Measurements from ENCODE around the gene GCK. TPM values are rescaled to one million over a fixed set of nuclear protein-coding genes. Genes with fewer than 3 reads are reported as not detected.

Gene GCK
- total and polyA plus RNA-seq, 2 donors = 0.24 to 0.30 TPM

DNA sequence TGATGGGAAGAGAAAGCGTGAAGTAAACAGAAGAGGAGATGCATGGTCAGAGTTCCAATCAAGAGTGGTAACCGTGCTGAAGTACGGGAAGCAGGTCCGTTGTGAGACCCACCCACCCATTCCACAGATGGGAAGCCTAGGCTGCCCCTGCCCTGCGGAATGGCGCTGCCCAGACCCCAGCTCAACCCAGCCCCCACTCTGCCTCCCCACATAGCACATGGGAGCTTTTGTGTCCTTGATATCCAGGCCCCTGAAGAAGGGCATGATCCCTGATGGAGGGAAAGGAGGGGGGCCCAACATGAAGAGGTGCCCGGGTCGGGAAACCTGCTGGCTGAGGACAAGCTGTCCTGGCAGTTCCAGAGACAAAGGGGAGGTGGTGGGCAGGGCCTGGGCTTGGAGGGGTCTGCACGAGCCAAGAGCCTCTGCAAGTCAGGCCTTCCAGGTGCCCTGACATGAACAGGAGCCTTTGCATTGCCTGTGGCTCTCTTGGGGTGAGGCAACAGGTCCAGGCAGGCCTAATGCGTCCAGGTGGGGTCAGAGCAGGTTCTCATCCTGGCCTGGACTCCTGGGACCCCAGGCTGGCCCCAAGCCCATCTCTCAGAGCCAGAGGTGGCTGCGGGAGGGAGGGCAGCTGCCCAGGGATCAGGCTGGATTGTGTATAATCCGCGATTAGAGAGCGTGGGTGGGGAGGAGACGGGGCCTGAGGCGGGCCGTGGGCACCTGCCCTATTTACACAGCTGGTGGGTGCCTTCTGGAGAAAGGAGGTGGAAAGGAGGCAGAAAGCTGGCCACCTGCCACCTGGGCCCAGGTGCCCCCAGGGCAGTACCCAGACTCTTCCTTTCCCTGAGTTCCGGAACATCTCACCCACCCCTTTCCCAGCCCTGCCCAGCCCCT, 35.1 kb upstream of the GCK start:
- Histone ChIP-seq H3K4me1 (ENCODE audit: control insufficient read depth in 2 of 2, insufficient read depth in 2 of 2, low read length in 2 of 2) (peaks cover 0 to 5% of the 10 kb centered on the region in 2 donors), H3K27me3 (ENCODE audit: control insufficient read depth in 2 of 2, insufficient read depth in 1 of 2, low read length in 1 of 2) (peaks cover 0 to 17% of the 10 kb centered on the region in 2 donors), H3K9me3 (ENCODE audit: control insufficient read depth in 2 of 2, insufficient read depth in 1 of 2, low read length in 1 of 2) (no peaks in the 10 kb centered on the region), H3K4me3 (ENCODE audit: low read length in 2 of 2) (no peak overlapping the region), H3K36me3 (ENCODE audit: control insufficient read depth in 2 of 2, insufficient read depth in 2 of 2, low read length in 1 of 2) (no peaks in the 10 kb centered on the region), H3K27ac (ENCODE audit: low read depth in 1 of 2, low read length in 1 of 2) (no peak overlapping the region)
- 91% methylated on average over 18 of the region's 18 CpGs for WGBS
- DNase-seq (ENCODE audit: low read depth in 6 of 9, low spot score in 9 of 9) = no peak

- Histone ChIP-seq H3K27me3 (ENCODE audit: control insufficient read depth in 2 of 2, insufficient read depth in 1 of 2, low read length in 1 of 2) (peaks cover 0 to 17% of the 10 kb centered on the region in 2 donors), H3K9me3 (ENCODE audit: control insufficient read depth in 2 of 2, insufficient read depth in 1 of 2, low read length in 1 of 2) (no peaks in the 10 kb centered on the region), H3K36me3 (ENCODE audit: control insufficient read depth in 2 of 2, insufficient read depth in 2 of 2, low read length in 1 of 2) (no peaks in the 10 kb centered on the region), H3K27ac (ENCODE audit: low read depth in 1 of 2, low read length in 1 of 2) (no peak overlapping the region), H3K4me1 (ENCODE audit: control insufficient read depth in 2 of 2, insufficient read depth in 2 of 2, low read length in 2 of 2) (peaks cover 0 to 9% of the 10 kb centered on the region in 2 donors), H3K4me3 (ENCODE audit: low read length in 2 of 2) (no peak overlapping the region)
- DNase-seq (ENCODE audit: low read depth in 6 of 9, low spot score in 9 of 9) = no peak
- WGBS = 84% methylated on average over 5 of the region's 5 CpGs
Measured at GRCh38 chr7:44223362-44224079, 34.3 kb upstream of the GCK start.

DNA sequence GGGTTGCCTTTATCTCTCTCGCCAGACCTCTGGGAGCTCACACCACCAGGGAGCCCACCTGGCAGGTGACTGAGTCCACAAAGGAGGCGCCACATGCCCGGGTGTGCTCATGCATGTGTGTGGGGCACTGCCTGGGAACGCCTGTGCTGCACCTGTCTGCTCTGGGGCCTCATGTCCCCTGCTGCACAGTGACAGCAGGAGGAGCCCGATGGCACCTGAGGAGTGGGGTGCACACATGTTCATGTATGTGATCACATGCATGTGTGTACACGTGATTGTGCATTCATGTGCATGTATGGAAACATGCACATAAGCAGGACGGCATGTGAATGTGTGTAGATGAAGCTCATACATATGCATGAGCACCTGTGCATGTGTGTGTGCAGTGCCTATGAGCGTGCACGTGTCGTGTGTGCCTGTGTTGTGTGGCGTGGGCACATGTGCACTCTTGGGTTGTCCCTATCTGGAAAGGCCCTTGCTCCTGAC, 33.6 kb upstream of the GCK start:
- WGBS = 95% methylated on average over 11 of the region's 11 CpGs
- no peak for DNase-seq (ENCODE audit: low read depth in 6 of 9, low spot score in 9 of 9)

DNA sequence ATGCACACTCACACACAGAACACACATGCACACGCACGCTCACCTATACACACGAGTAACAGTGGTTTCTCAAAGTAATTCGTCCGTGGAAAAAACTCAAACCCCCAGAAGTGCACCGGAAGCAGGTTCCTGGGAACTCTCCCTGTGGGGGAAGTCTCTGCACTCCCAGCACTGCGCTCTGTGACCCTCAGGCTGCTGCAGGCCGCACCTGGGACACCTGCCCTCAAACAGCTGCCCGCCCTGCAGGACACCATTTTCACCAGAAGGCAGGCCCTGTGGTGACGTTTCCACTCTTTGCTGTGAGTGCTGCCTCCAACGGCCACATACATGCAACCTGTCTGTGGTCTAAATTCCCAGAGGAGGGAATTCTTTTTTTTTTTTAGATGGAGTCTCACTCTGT, 32.8 kb upstream of the GCK start:
- Histone ChIP-seq H3K27ac (ENCODE audit: low read depth in 1 of 2, low read length in 1 of 2) (no peak overlapping the region), H3K4me3 (ENCODE audit: low read length in 2 of 2) (no peak overlapping the region), H3K9me3 (ENCODE audit: control insufficient read depth in 2 of 2, insufficient read depth in 1 of 2, low read length in 1 of 2) (no peaks in the 10 kb centered on the region), H3K4me1 (ENCODE audit: control insufficient read depth in 2 of 2, insufficient read depth in 2 of 2, low read length in 2 of 2) (peaks cover 0 to 15% of the 10 kb centered on the region in 2 donors), H3K27me3 (ENCODE audit: control insufficient read depth in 2 of 2, insufficient read depth in 1 of 2, low read length in 1 of 2) (peaks cover 0 to 17% of the 10 kb centered on the region in 2 donors), H3K36me3 (ENCODE audit: control insufficient read depth in 2 of 2, insufficient read depth in 2 of 2, low read length in 1 of 2) (no peaks in the 10 kb centered on the region)
- no peak for DNase-seq (ENCODE audit: low read depth in 6 of 9, low spot score in 9 of 9)
- 91% methylated on average over 11 of the region's 11 CpGs for WGBS

More for the DNA sequence above, 33.6 kb upstream of the GCK start:
- Histone ChIP-seq H3K4me1 (ENCODE audit: control insufficient read depth in 2 of 2, insufficient read depth in 2 of 2, low read length in 2 of 2) (peaks cover 0 to 14% of the 10 kb centered on the region in 2 donors), H3K27me3 (ENCODE audit: control insufficient read depth in 2 of 2, insufficient read depth in 1 of 2, low read length in 1 of 2) (peaks cover 0 to 17% of the 10 kb centered on the region in 2 donors), H3K4me3 (ENCODE audit: low read length in 2 of 2) (no peak overlapping the region), H3K9me3 (ENCODE audit: control insufficient read depth in 2 of 2, insufficient read depth in 1 of 2, low read length in 1 of 2) (no peaks in the 10 kb centered on the region), H3K27ac (ENCODE audit: low read depth in 1 of 2, low read length in 1 of 2) (no peak overlapping the region), H3K36me3 (ENCODE audit: control insufficient read depth in 2 of 2, insufficient read depth in 2 of 2, low read length in 1 of 2) (no peaks in the 10 kb centered on the region)

DNA sequence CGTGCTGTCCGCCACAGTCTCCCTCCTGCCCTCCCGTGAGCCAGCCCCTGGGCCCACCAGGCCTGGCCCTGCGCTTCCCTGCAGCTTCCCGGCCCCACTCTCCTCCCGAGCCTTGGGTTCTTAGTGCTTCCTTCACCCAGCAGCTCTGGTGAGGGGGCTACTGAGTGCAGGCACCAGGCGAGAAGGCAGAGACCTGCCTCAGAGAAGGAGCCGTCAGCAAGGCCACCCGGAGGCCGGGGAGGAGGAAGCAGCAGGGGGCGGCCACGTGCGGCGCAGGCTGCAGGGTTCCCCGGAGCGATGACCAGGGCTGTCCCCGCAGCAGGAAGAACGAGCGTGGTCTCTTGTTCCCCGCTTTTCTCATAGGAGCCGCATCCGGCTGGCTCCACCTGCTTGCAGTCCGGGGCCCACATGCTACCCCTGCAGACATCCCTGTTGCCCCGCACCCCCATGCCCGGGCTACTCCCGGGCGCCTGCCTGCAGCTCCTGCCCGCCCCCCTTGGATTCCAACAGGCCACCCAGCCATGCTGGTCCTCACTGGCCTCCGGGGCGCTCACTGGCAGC, 32.1 kb upstream of the GCK start:
- Histone ChIP-seq H3K27ac (ENCODE audit: low read depth in 1 of 2, low read length in 1 of 2) (no peak overlapping the region), H3K4me1 (ENCODE audit: control insufficient read depth in 2 of 2, insufficient read depth in 2 of 2, low read length in 2 of 2) (peaks cover 0 to 21% of the 10 kb centered on the region in 2 donors), H3K36me3 (ENCODE audit: control insufficient read depth in 2 of 2, insufficient read depth in 2 of 2, low read length in 1 of 2) (no peaks in the 10 kb centered on the region), H3K4me3 (ENCODE audit: low read length in 2 of 2) (no peak overlapping the region), H3K9me3 (ENCODE audit: control insufficient read depth in 2 of 2, insufficient read depth in 1 of 2, low read length in 1 of 2) (no peaks in the 10 kb centered on the region), H3K27me3 (ENCODE audit: control insufficient read depth in 2 of 2, insufficient read depth in 1 of 2, low read length in 1 of 2) (peaks cover 0 to 15% of the 10 kb centered on the region in 2 donors)
- 93% methylated on average over 30 of the region's 30 CpGs for WGBS
- DNase-seq (ENCODE audit: low read depth in 6 of 9, low spot score in 9 of 9) = no peak

DNA sequence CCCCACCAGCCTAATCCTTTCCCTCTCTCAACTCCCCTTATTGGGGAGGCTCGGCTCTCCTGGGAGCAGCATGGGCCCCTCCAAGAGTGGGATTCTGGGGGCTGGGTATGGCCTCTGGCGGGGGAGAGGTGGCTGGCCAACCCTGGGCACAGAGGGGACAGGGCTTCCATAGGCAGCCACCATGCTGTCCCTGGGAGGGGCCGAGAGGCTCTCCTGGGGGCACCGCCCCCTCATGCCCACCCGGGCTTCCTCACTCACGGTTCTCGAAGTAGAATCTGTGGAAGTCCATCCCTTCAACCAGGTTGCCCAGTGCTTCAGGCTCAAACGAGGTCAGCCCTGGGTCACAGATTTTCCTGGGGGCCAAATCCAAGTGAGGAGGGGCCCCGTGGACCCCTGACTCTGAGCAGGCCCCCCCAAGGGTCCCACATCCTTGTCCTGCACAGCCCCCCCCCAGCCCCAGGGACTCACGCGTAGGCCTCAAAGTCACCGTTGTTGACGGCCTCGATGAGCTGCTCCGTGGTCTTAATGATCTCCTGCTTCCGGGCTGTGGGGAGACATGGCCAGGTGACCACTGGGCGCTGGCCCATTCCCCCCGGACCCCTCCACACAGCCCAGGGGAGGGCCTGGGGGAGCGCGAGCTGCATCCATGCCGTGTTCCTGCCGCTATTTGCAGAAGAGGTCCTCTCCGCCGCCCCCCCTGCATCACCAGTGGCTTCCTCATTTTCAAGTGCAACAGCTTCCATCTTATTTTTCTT, 31.3 kb upstream of the GCK start:
- 89% methylated on average over 24 of the region's 24 CpGs for WGBS
- DNase-seq (ENCODE audit: low read depth in 6 of 9, low spot score in 9 of 9) = no peak

DNA sequence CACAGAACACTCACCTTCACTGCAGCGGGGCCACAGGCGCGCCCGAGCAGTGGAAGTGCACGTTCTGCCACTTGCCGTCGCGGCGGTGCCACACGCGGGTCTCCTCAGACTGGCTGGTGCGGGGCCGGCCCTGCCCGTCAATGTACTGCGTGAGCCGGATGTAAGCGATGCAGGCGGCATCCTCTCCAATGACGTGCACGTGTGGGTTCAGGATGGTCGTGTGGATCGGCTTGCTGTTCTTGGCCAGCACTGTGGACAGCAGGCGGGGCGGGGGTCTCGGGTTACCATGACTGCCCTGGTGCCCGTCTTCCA, 30.8 kb upstream of the GCK start:
- no peak overlapping the region for H3K27ac ChIP-seq (ENCODE audit: low read depth in 1 of 2, low read length in 1 of 2)
- no peak for DNase-seq (ENCODE audit: low read depth in 6 of 9, low spot score in 9 of 9)
- no peak overlapping the region for H3K4me3 ChIP-seq (ENCODE audit: low read length in 2 of 2)
- H3K36me3 ChIP-seq (ENCODE audit: control insufficient read depth in 2 of 2, insufficient read depth in 2 of 2, low read length in 1 of 2) = no peaks in the 10 kb centered on the region
- H3K4me1 ChIP-seq (ENCODE audit: control insufficient read depth in 2 of 2, insufficient read depth in 2 of 2, low read length in 2 of 2) = peaks cover 0 to 31% of the 10 kb centered on the region in 2 donors
- peaks cover 0 to 3% of the 10 kb centered on the region in 2 donors for H3K27me3 ChIP-seq (ENCODE audit: control insufficient read depth in 2 of 2, insufficient read depth in 1 of 2, low read length in 1 of 2)
- WGBS = 94% methylated on average over 26 of the region's 26 CpGs
- H3K9me3 ChIP-seq (ENCODE audit: control insufficient read depth in 2 of 2, insufficient read depth in 1 of 2, low read length in 1 of 2) = no peaks in the 10 kb centered on the region

More for the DNA sequence above, 31.3 kb upstream of the GCK start:
- no peak overlapping the region for H3K4me3 ChIP-seq (ENCODE audit: low read length in 2 of 2)
- H3K27me3 ChIP-seq (ENCODE audit: control insufficient read depth in 2 of 2, insufficient read depth in 1 of 2, low read length in 1 of 2) = peaks cover 0 to 7% of the 10 kb centered on the region in 2 donors
- peaks cover 0 to 29% of the 10 kb centered on the region in 2 donors for H3K4me1 ChIP-seq (ENCODE audit: control insufficient read depth in 2 of 2, insufficient read depth in 2 of 2, low read length in 2 of 2)
- H3K9me3 ChIP-seq (ENCODE audit: control insufficient read depth in 2 of 2, insufficient read depth in 1 of 2, low read length in 1 of 2) = no peaks in the 10 kb centered on the region
- no peak overlapping the region for H3K27ac ChIP-seq (ENCODE audit: low read depth in 1 of 2, low read length in 1 of 2)
- H3K36me3 ChIP-seq (ENCODE audit: control insufficient read depth in 2 of 2, insufficient read depth in 2 of 2, low read length in 1 of 2) = no peaks in the 10 kb centered on the region

DNA sequence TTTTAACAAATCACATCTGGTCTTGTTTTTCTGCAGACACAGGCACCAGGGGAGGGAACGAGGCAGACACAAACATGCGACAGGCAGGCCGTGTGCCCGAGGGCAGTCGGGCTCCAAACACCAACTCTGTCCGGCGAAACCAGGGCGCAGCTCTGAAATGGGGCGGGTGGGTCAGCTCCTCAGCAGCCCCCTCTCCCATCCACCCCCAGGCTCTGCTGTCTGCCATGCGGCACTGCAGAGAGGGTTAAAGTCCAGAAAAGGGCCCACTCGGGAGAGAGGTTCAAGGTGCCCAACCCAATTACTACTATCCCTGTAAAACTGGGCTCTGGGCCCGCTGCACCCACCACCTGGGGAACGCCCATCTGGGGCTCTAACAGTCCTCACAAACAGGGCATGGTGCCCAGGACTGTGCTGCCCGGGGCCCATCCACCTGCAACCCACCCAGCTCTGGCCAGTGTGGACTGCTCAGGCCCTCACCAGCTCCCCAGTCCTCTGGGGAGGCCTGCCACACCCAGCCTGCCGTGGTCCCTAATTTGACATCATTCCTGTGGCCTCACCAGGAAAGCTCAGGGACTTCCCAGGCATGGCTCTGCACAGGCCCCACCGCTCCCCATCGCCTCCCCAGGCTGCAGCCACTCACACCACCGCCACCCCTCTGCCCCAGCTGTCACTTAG, 30.3 kb upstream of the GCK start:
- no peaks in the 10 kb centered on the region for H3K36me3 ChIP-seq (ENCODE audit: control insufficient read depth in 2 of 2, insufficient read depth in 2 of 2, low read length in 1 of 2)
- DNase-seq (ENCODE audit: low read depth in 6 of 9, low spot score in 9 of 9) = no peak
- 98% methylated on average over 18 of the region's 18 CpGs for WGBS
- no peak overlapping the region for H3K4me3 ChIP-seq (ENCODE audit: low read length in 2 of 2)
- no peak overlapping the region for H3K27ac ChIP-seq (ENCODE audit: low read depth in 1 of 2, low read length in 1 of 2)
- no peaks in the 10 kb centered on the region for H3K27me3 ChIP-seq (ENCODE audit: control insufficient read depth in 2 of 2, insufficient read depth in 1 of 2, low read length in 1 of 2)
- H3K4me1 ChIP-seq (ENCODE audit: control insufficient read depth in 2 of 2, insufficient read depth in 2 of 2, low read length in 2 of 2) = peaks cover 0 to 34% of the 10 kb centered on the region in 2 donors
- no peaks in the 10 kb centered on the region for H3K9me3 ChIP-seq (ENCODE audit: control insufficient read depth in 2 of 2, insufficient read depth in 1 of 2, low read length in 1 of 2)
